GM18861 (cell line): ENCODE results near the gene FAM124A.
A peak's percentile ranks its signal among the peaks of the same experiment; 100 is the strongest.

Source experiments
- ATAC-seq: cut with Tn5 transposase; IDR thresholded peaks from one replicate; pipeline ENCODE4 v1.9.1; 2021; ENCODE audit not compliant: unreplicated experiment

The FAM124A gene

GRCh38 chr13:51303063-51303552 lies 80.9 kb downstream of the FAM124A start:
- ATAC-seq, result no peak

GRCh38 chr13:51303882-51304281 lies 81.7 kb downstream of the FAM124A start:
- ATAC-seq, result no peak

- no peak for ATAC-seq
Measured at GRCh38 chr13:51305271-51305967, 83.2 kb downstream of the FAM124A start.

- no peak for ATAC-seq
Measured at GRCh38 chr13:51308781-51309180, 86.6 kb downstream of the FAM124A start.

- no peak for ATAC-seq
Measured at GRCh38 chr13:51311231-51311630, 89.0 kb downstream of the FAM124A start.

- no peak for ATAC-seq
Measured at GRCh38 chr13:51311957-51312520, 89.8 kb downstream of the FAM124A start.

GRCh38 chr13:51313619-51314018 lies 91.4 kb downstream of the FAM124A start:
- ATAC-seq, result no peak

- no peak for ATAC-seq
Measured at GRCh38 chr13:51317262-51317661, 95.1 kb downstream of the FAM124A start.

- no peak for ATAC-seq
Measured at GRCh38 chr13:51318015-51318414, 95.8 kb downstream of the FAM124A start.

- ATAC-seq, result no peak
Measured at GRCh38 chr13:51318876-51319275, 96.7 kb downstream of the FAM124A start.

GRCh38 chr13:51321836-51322235 lies 99.6 kb downstream of the FAM124A start:
- ATAC-seq, result no peak

GRCh38 chr13:51322826-51323225 lies 100.6 kb downstream of the FAM124A start:
- no peak for ATAC-seq

- no peak for ATAC-seq
Measured at GRCh38 chr13:51323824-51324511, 101.8 kb downstream of the FAM124A start.

GRCh38 chr13:51324714-51325420 lies 102.7 kb downstream of the FAM124A start:
- ATAC-seq, result peak; percentile 59

GRCh38 chr13:51325837-51326236 lies 103.6 kb downstream of the FAM124A start:
- ATAC-seq, result no peak

GRCh38 chr13:51326777-51327176 lies 104.6 kb downstream of the FAM124A start:
- ATAC-seq, result no peak

GRCh38 chr13:51327961-51328360 lies 105.8 kb downstream of the FAM124A start:
- no peak for ATAC-seq

GRCh38 chr13:51328488-51328887 lies 106.3 kb downstream of the FAM124A start:
- ATAC-seq, result no peak

- ATAC-seq, result no peak
Measured at GRCh38 chr13:51329606-51330005, 107.4 kb downstream of the FAM124A start.

- no peak for ATAC-seq
Measured at GRCh38 chr13:51330791-51331190, 108.6 kb downstream of the FAM124A start.

GRCh38 chr13:51331354-51331861 lies 109.2 kb downstream of the FAM124A start:
- no peak for ATAC-seq
